Hematopoietic multipotent progenitor cell treated with erythropoietin and hydrocortisone succinate and interleukin-3 and kit ligand, for 8 days (in vitro differentiated cells): ENCODE data around the gene ADAD2.

ENCODE experiments used
- DNase-seq: peaks from one replicate; pipeline ENCODE4 v3.0.0-alpha.2; 2015

ADAD2 gene

GRCh38 chr16:84226026-84226425, 35.1 kb downstream of the ADAD2 start:
- no peak for DNase-seq

GRCh38 chr16:84227548-84227947, 36.6 kb downstream of the ADAD2 start:
- no peak for DNase-seq

GRCh38 chr16:84228256-84228838, 37.4 kb downstream of the ADAD2 start:
- DNase-seq: no peak

- DNase-seq: no peak
These were observed 38.5 kb downstream of the ADAD2 start for GRCh38 chr16:84229471-84229870.

GRCh38 chr16:84232060-84232459, 41.1 kb downstream of the ADAD2 start:
- no peak for DNase-seq

DNA sequence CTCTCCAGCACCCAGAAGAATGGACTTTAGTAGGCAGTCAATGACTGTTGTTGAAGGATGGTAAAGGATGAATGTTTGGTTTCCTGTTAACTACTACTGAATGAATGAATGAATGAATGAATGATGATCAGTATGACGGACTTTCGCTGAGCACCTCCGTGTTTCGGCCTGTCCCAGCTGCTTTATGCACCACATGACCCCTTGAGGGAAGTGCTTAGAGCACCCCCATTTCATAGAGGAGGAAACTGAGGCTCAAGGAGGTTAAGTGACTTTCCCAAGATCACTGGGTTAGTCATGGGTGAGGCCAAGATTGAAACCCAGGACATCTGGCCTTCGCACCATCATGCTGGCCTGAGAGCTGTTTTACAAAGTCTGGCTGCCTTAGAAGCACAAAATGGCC, 42.0 kb downstream of the ADAD2 start:
- DNase-seq: no peak

DNA sequence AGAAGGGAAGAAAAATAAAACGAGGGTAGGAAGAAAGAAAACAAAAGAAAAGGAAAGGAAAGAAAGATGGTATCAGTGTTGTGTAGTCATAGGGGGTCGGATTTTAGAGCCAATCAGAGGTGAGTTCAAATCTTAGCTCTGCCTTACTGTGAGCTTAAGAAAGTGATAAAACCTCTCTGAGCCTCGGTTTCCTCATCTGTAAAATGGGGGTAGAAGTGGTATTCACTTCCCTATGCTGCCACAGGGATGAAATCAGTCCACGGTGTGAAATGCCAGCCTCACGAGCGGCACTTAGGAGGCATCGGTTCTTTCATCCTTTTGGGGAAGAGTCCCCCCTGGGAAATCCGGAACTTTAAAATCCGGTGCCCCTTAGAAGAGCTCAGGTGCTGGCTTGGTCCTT, 42.8 kb downstream of the ADAD2 start:
- no peak for DNase-seq

DNA sequence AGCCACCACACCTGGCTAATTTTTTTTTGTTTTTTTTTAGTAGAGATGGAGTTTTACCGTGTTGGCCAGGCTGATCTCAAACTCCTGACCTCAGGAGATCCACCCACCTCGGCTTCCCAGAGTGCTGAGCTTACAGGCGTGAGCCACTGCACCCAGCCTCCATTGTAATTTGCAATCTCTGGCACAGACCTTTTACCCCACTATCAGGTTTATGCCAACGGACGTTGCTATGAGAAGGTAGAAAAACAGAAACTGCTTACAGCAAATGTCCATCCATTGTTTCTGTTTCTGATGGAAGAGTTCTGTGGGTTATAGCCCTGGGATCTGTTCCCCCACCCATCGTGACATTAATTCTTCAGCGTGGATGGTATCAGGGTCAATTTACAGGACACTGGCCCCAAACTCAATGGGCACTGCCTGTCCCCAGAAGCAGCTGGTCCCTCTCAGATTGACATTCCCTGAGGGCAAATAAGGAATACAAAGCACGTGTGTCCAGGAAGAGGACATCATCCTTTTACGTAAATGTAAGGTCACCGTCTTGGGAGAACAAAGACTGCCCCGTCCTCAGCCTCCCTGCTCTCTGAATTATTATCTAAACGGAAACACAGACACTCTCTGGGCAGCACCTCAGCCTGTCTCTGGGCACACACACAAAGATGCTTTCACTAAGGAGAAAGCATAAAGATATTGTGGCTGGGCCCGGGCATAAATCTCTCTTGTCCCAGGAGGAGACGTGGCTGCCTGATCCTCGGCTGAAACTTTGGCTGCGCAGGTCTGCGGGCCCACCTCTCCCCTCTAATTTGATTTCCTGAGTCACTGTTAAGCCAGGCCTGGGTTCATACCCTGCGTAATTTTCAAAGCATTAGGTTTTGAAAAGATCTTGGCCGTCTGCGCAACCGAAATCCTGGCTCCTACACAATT, 43.6 kb downstream of the ADAD2 start:
- DNase-seq: no peak

- no peak for DNase-seq
These were observed 45.7 kb downstream of the ADAD2 start for GRCh38 chr16:84236671-84237070.

DNA sequence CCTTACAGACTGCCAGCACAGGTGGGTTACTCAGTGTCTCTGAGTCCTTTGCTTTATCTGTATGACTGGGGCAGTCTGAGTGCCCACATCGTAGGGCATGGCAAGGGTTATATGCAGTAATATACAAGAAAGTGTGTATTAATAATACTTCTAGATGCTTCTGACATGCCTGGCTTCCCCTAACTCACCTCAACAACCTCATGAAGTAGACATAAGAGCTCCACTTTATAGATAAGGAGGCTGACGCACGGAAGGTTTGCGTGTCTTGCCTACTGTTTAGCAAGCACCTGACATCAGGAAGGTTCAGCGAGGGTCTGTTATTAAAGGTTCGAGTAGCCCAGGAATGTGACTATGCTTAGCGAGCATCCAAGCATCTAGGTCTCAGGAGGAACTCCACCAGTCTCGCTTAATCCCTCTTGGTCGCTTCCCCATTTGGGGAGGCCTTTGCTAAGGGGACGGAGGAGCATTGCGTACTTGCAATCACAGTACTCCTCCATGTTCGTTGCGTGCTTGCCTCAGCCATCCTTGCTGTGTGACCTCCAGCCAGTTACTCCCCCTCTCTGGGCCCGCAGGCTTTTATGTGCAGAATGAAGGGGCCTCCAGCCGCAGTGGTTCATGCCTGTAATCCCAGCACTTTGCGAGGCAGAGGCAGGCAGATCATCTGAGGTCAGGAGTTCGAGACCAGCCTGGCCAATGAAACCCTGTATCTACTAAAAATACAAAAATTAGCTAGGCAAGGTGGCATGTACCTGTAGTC, 47.2 kb downstream of the ADAD2 start:
- DNase-seq: no peak

DNA sequence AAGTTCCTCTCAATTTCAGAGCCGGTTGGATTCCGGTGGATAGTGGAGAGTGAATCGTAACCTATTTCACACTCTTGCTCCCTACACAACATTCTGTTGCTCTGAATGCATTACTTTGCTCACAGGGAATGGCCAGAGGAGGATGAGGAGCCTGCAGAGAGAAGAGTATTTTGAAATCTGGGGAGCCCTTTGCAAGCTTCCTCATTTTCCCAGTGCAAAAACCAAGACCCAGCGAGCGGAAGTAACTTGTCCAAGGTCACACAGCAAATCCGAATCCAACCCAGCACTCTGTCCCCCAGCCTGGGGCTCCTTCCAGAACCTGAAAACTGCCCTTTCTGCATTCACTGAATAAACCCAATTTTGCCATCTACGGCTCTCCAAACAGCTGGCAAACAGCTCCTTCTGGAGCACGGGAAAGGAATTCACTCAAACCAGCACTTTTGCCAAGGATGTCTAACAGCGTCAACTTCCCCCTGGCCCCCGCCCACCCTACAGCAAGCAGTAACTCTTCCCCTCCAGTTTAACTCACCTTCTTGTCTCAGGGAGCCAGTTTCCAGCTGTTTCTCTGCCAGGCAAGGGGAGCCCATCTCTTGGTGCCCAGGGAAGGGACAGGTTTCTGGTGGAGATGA, 48.3 kb downstream of the ADAD2 start:
- no peak for DNase-seq

- DNase-seq: no peak
These were observed 49.0 kb downstream of the ADAD2 start, which contains the start of gene KCNG4 for GRCh38 chr16:84239909-84240308. Gene KCNG4 (minus strand): TSS chr16:84240012. CDS start chr16:84237485, 2,527 bp downstream.

GRCh38 chr16:84240455-84240854, 49.5 kb downstream of the ADAD2 start:
- no peak for DNase-seq

- DNase-seq: no peak
These were observed 50.8 kb downstream of the ADAD2 start for GRCh38 chr16:84241778-84242177.

DNA sequence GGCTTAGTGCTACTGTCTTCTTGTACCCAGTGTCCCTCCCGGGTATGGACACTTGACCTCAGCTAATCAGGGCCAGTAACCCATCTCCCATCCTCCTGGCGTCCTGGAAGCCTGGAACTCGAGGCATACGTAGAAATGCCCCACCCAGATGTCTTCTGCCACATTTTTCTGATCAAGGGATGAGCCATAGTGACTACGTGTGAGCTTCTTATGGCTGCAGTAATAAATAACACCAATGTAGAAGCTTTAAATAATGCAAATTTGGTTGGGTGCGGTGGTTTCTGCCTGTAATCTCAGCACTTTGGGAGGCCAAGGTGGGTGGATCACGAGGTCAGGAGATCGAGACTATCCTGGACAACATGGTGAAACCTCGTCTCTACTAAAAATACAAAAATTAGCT, 51.9 kb downstream of the ADAD2 start:
- no peak for DNase-seq

DNA sequence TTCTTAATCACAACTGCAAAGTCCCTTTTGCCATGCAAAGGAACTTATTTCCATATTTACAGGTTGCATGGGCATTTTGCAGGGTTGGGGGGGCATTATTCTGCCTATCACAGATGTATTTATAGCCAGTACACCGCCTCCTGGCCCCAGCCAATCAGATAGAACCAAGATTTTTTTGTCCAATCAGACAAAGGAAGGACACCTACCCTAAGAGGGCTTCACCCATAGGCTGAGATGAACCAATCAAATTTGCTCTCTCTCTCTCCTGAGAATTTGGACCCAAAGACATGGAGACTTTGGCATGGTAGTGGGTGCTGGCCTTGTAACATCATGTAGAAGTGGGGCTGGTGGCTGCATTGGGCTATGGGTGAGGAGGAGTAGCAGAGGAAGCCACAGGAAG, 52.8 kb downstream of the ADAD2 start:
- DNase-seq: no peak

GRCh38 chr16:84244728-84245127, 53.8 kb downstream of the ADAD2 start:
- DNase-seq: no peak

DNA sequence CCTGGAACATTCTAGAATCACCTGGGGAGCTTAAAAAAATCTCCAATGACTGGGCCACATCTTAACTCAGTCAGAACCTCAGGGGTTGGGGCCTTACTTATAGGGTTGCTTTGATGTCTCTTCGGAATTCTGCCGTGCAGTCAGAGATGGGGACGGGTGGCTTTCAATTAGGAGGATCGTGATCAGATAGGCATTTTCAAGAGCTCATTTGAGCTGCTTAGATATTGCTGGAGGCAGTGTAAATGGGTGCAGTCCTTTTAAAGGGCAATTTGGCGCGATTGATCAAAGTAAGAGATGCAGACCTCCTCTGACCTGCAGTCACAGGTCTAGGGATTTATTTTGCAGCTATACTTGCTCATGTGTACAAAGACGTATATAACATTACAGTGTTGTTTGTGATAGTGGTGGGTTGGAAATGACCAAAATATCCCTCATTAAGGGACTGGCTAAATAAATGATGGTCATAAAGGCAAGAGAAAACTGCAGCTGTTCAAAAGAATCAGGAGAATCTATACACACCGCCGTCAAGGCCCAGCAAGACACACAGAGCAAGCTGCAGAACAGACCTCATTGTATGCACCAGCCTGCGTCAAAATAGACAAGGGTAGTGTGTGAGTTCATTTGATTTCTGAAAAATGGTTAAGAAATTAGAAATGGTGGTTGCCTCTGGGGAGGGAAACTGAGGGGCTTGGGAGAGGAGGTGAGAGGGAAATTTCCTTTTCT, 55.2 kb downstream of the ADAD2 start:
- DNase-seq: no peak

- DNase-seq: no peak
These were observed 55.7 kb downstream of the ADAD2 start for GRCh38 chr16:84246679-84247077.
